Gastrocnemius medialis (tissue), 4 donors: ENCODE measurements around the gene ABCC5. TPM values are rescaled to one million over a fixed set of nuclear protein-coding genes. Genes with fewer than 3 reads are reported as not detected.

Experiments used
- ATAC-seq, 2 donors: fragments of 150-250 bp; one replicate each; pipeline ENCODE4 v1.9.1; 2016
- DNase-seq, 2 donors: peaks; one replicate each; pipeline ENCODE4 v3.0.0-alpha.2; 2019
- H3K27ac ChIP-seq, 4 donors: fragments of 200-600 bp; sonication (generic); 1 replicate in 1 of 4; 2 replicates in 3 of 4; pipeline ENCODE4 v1.5.1; 2016 to 2018; ENCODE audit warnings: mild to moderate bottlenecking in 2 of 4, moderate library complexity in 1 of 4
- H3K27me3 ChIP-seq, 3 donors: fragments of 200-600 bp; sonication (generic) in 2 of 3; 1 replicate in 1 of 3; 2 replicates in 2 of 3; pipeline versions ENCODE4 v1.5.1 to v1.6.0; 2016 to 2019; ENCODE audit warnings: mild to moderate bottlenecking in 1 of 3, moderate library complexity in 1 of 3
- H3K36me3 ChIP-seq, 2 donors: fragments of 200-600 bp; sonication (generic) in 1 of 2; one replicate each; pipeline ENCODE4 v1.5.1; 2017 to 2018
- H3K4me1 ChIP-seq, 2 donors: fragments of 200-600 bp; sonication (generic) in 1 of 2; one replicate each; pipeline ENCODE4 v1.5.1; 2016 to 2017; ENCODE audit warnings: mild to moderate bottlenecking in 2 of 2
- H3K4me3 ChIP-seq, 4 donors: fragments of 200-600 bp; sonication (generic) in 3 of 4; 1 replicate in 1 of 4; 2 replicates in 3 of 4; pipeline ENCODE4 v1.5.1; 2016 to 2019; ENCODE audit warnings: mild to moderate bottlenecking in 2 of 4
- H3K9me3 ChIP-seq, 3 donors: fragments of 200-600 bp; sonication (generic) in 2 of 3; 1 replicate in 1 of 3; 2 replicates in 2 of 3; pipeline ENCODE4 v1.5.1; 2016 to 2019
- CTCF ChIP-seq, 5 experiments: fragments of 450-650 bp in 3 of 5; fragments of 200-600 bp in 2 of 5; sonication (generic) in 2 of 5; IDR thresholded peaks in 4 of 5; conservative IDR thresholded peaks in 1 of 5; 1 replicate in 4 of 5; 2 replicates in 1 of 5; pipeline ENCODE4 v1.5.1; 2016 to 2019; ENCODE audit warnings: antibody characterized with exemption in 5 of 5, mild to moderate bottlenecking in 3 of 5, moderate library complexity in 3 of 5
- POLR2A ChIP-seq, 2 donors: fragments of 450-650 bp; IDR thresholded peaks; one replicate each; pipeline ENCODE4 v1.6.1; 2017; ENCODE audit warnings: antibody characterized with exemption in 2 of 2, mild to moderate bottlenecking in 2 of 2, moderate library complexity in 2 of 2
- in situ Hi-C, 4 donors: fragments of 200-750 bp; cut with MboI; loops; one replicate each; pipeline versions ENCODE4 v1.15.0 to v1.8.0; 2017; ENCODE audit warnings: low sequenced_read_pairs in 4 of 4
- intact Hi-C: fragments of 100-400 bp; cut with DNase I; formaldehyde crosslinking; loops from one replicate; pipeline ENCODE4 v1.15.1; 2023; ENCODE audit warnings: low total_unique reads
- total RNA-seq, 4 donors: library from RNA; depleted of rRNA; stranded (reverse); fragments of >200 nt; gene quantifications; one replicate each; pipeline versions ENCODE4 v1.1.0 to v1.2.3, GENCODE V29; 2016

Gene ABCC5
- total RNA-seq, 4 donors from 2014 or later = 20.4 to 52.2 (median 39.5) TPM

GRCh38 chr3:183896610-183897009, 121.1 kb downstream of the ABCC5 start:
- in situ Hi-C loops = loop anchor here (10.0 to 25.0 kb wide), 7 partner anchors 118 to 891 kb away; partner anchors contain the start of genes EIF2B5 (in 3 of the 4), ABCC5 (in 1 of the 4), ALG3 (in 1 of the 4) and CAMK2N2 (in 1 of the 4)
- Histone ChIP-seq H3K27ac (no peak overlapping the region), H3K36me3 (no peaks in the 10 kb centered on the region), H3K4me1 (peaks cover 0 to 4% of the 10 kb centered on the region in 2 donors), H3K4me3 (no peak overlapping the region), H3K9me3 (no peaks in the 10 kb centered on the region), H3K27me3 (no peaks in the 10 kb centered on the region)
- intact Hi-C loops = no loop called here
- no peak for ATAC-seq
- DNase-seq = no peak
- no peak for TF ChIP-seq CTCF (IDR thresholded peaks at IDR 0.05 in 4 of 5, conservative IDR thresholded peaks at IDR 0.05 in 1 of 5)
- TF ChIP-seq POLR2A (IDR thresholded peaks at IDR 0.05) = no peak

- DNase-seq = no peak
- TF ChIP-seq POLR2A (IDR thresholded peaks at IDR 0.05) (no peak), CTCF (IDR thresholded peaks at IDR 0.05 in 4 of 5, conservative IDR thresholded peaks at IDR 0.05 in 1 of 5) (no peak)
- H3K27ac ChIP-seq = no peak overlapping the region
- intact Hi-C loops = no loop called here
- H3K4me1 ChIP-seq = peaks cover 0 to 4% of the 10 kb centered on the region in 2 donors
- no peak overlapping the region for H3K4me3 ChIP-seq
- no peaks in the 10 kb centered on the region for H3K27me3 ChIP-seq
- ATAC-seq = no peak
- H3K36me3 ChIP-seq = no peaks in the 10 kb centered on the region
- in situ Hi-C loops = loop anchor here (10.0 to 25.0 kb wide), 7 partner anchors 119 to 891 kb away; partner anchors contain the start of genes EIF2B5 (in 3 of the 4), ABCC5 (in 1 of the 4), ALG3 (in 1 of the 4) and CAMK2N2 (in 1 of the 4)
- no peaks in the 10 kb centered on the region for H3K9me3 ChIP-seq
Measured at GRCh38 chr3:183896184-183896583, 121.5 kb downstream of the ABCC5 start.

- Histone ChIP-seq H3K9me3 (no peaks in the 10 kb centered on the region), H3K4me3 (no peak overlapping the region), H3K27me3 (no peaks in the 10 kb centered on the region), H3K4me1 (peaks cover 0 to 4% of the 10 kb centered on the region in 2 donors), H3K36me3 (no peaks in the 10 kb centered on the region), H3K27ac (no peak overlapping the region)
- no peak for ATAC-seq
- intact Hi-C loops = loop anchor here (1.0 to 2.0 kb wide), 2 partner anchors 122 to 353 kb away; partner anchors contain the start of genes ABCC5, ALG3 and EEF1AKMT4
- TF ChIP-seq POLR2A (IDR thresholded peaks at IDR 0.05) (no peak), CTCF (IDR thresholded peaks at IDR 0.05 in 4 of 5, conservative IDR thresholded peaks at IDR 0.05 in 1 of 5) (no peak)
- no peak for DNase-seq
- in situ Hi-C loops = loop anchor here (10.0 to 25.0 kb wide), 7 partner anchors 119 to 892 kb away; partner anchors contain the start of genes EIF2B5 (in 3 of the 4), ABCC5 (in 1 of the 4), ALG3 (in 1 of the 4) and CAMK2N2 (in 1 of the 4)
Measured at GRCh38 chr3:183895774-183896173, 121.9 kb downstream of the ABCC5 start.

- in situ Hi-C loops = loop anchor here (10.0 to 25.0 kb wide), 7 partner anchors 120 to 892 kb away; partner anchors contain the start of genes EIF2B5 (in 3 of the 4), ABCC5 (in 1 of the 4), ALG3 (in 1 of the 4) and CAMK2N2 (in 1 of the 4)
- intact Hi-C loops = loop anchor here (1.0 to 2.0 kb wide), 2 partner anchors 122 to 354 kb away; partner anchors contain the start of genes ABCC5, ALG3 and EEF1AKMT4
- no peaks in the 10 kb centered on the region for H3K27me3 ChIP-seq
Measured at GRCh38 chr3:183895296-183895695, 122.4 kb downstream of the ABCC5 start.

More at GRCh38 chr3:183895296-183895695, 122.4 kb downstream of the ABCC5 start:
- Histone ChIP-seq H3K9me3 (no peaks in the 10 kb centered on the region), H3K4me3 (no peak overlapping the region), H3K27ac (no peak overlapping the region), H3K36me3 (no peaks in the 10 kb centered on the region), H3K4me1 (peaks cover 0 to 4% of the 10 kb centered on the region in 2 donors)
- ATAC-seq (peak; percentile 81 to 83), DNase-seq (no peak)
- TF ChIP-seq POLR2A (IDR thresholded peaks at IDR 0.05) = no peak
- peak; percentile 69 to 79 (median 76) for TF ChIP-seq CTCF (IDR thresholded peaks at IDR 0.05 in 4 of 5, conservative IDR thresholded peaks at IDR 0.05 in 1 of 5)
